NCI-H2227 treated with DMSO at 0.1 percent for 48 hours (cell line): ENCODE results near the gene ALDH7A1.

Source experiments
- DNase-seq: peaks from one replicate; lab custom pipeline; 2025; lab: John Stamatoyannopoulos, UW

Gene ALDH7A1

DNA sequence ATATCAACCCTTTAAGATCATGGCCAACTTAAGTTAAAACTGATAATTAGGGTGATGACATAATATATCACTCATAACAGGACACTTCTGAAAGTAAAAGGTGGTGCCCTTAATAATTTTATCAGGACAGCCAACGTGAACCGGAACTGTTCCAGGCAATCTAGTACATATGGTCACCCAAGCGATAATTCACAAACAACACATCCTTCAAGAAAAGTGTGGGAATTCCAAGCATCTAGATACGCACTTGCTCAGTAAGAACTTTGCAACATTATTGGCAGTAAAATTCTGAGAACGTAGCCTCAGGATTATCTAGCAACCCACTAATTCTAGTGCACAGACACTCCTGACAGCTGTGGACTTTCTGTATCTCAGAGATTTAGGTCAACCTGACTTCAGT is 85.7 kb downstream of the ALDH7A1 start:
- no peak for DNase-seq

DNA sequence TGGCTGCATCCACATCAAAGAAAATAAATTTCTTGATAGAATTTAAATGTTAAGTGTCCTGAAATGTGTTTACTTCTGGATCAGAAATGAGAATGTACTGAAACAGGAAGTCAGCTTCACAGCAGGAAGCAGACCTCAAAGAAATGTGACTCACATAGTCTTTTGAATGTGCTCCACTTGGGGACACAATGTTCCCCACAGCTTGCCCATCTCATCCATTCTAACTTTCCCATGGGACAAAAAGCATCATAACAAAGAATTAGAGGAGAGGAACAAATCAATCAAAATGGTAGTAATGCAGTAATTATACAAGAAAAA is 86.1 kb downstream of the ALDH7A1 start:
- DNase-seq, result no peak

DNA sequence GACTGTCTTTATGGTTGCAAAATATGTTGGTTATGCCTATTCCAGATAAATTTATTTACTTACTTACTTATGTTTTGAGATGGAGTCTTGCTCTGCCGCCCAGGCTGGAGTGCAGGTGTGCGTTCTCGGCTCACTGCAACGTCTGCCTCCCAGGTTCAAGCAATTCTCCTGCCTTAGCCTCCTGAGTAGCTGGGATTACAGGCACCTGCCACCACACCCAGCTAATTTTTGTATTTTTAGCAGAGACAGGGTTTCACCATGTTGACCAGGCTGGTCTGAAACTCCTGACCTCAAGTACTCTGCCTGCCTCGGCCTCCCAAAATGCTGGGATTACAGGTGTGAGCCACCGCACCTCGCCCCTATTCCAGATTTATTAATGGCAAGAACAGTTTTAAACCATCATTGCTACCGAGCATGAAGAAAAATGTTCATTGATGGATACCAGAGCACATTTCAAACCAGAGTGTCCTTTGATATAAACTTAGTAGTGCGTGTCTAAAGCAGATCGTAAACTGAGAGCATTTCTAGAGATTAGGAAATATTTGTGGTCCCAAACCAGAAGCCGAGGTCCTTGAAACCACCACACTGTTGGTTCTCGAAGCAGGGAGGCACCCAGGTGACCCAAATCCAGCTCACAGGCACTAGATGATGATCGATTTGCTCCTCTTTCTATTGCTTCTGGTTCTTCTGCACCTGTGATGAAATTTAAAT is 86.6 kb downstream of the ALDH7A1 start:
- no peak for DNase-seq

DNA sequence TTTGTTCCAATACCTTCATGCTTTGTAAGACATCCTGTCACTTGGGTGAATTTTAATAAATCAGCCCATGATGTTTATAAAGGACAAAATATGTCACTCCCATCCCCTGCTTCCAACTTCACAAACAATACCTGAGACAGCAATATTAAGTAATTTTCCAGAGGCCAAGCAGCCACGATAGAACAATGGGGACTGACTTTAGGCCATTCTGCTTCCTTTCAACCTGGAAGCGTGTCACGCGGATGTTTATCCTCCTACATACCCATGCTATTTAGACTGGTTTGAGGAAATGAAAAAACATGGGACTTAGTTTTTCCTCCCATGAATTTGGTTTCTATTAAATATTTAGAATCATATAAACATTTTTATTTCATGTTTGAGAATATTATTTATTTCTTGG is 88.9 kb downstream of the ALDH7A1 start:
- DNase-seq, result no peak

DNA sequence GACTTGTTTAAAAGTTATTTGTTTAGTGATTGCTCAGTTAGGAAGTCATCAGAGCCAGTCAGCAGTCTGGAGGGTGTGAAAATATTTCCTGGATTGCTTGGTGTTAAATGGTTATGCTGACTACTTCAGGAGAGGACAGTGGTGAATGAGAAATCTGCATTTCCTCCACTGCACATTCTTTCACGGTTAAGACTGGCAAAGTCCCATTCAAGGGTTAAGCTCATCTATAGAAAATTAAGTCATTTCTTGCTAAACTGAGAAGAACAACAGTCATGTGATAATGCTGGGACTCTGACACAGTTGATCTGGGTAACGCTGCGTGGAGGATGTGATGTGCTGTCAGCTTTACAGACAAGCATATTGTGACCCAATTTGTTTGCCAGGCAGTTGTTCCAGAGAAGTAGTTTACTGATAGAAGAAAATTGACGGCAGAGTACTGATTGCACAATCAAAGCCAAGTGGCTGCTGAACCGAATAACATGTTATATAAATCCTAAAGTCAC is 91.4 kb downstream of the ALDH7A1 start:
- no peak for DNase-seq

DNA sequence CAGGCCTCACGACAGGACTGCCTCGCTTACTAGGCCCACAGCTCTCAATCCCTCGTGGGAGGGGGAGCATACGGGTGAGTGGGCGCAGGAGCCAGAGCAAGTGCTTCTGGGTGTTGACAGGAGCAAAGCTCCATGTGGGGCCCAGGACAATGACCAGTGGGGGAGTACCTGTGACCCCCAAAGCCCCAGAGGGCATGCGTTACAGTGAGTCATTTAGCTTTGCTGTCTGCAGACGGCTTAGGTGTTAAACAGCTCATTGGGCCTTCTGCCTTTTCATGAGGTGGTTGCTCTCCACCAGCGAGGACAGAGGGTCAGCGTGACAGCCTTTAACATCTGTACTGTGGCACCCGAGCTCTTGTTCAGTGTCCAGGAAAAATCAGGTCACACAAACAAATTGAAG is 93.6 kb downstream of the ALDH7A1 start:
- DNase-seq, result no peak

DNA sequence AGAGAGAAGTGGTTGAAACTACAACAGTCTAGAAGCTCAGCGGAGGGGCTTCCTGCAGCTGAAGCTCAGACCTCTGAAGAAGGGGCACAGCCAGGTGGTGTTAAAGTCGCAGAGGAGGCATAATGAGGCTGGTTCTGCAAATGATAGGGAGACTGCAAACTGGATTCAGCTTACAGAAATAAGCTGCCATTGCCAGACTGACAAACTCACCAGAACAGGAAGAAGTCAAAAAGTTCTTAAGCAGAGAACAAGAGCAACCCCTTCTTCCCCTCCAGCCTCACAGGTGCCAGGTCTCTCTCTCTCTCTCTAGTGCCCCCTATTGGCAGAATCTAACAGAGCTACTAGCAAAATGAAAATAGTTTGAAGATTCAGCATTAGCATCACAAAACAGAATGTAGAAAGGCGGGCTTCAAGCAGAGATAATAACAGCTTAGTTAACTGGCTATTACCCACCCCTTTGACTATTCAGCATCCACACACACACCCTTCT is 95.1 kb downstream of the ALDH7A1 start:
- DNase-seq, result peak; percentile 73

DNA sequence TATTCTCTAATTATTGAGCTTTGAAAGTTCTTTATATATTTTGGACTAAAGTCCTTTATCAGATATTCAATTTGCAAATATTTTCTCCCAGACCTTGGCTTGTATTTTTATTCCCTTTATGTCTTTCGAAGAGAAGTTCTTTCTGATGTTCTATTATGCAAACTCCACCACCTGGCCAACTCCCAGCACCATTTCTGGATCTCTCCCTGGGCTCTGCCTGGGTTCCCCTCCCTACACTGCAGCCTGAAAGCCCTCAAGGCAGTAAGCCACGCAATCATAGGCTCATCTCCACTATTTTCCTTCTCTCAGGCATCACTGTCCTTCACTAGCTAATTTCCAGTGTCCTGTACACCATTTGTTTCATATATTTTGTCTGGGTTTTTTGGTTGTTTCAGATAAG is 95.7 kb downstream of the ALDH7A1 start:
- DNase-seq, result no peak

DNA sequence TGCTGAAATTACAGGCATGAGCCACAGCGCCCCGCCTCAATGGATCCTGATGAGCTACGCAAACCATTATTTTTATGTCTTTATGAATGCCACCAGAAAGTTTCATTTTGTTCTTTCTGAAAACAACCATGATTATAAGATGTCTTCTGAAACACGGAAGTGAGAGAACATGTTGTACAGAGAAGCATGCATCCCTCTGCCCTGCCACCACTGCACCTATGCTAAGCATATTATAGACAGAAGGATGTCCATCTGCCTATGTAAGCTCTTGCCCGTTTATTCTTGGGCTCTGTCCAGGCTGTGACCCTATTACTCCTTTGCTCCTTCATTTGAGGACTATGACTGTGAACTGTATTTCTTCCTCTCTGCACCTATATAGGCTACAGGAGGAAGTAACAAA is 97.5 kb downstream of the ALDH7A1 start:
- DNase-seq, result no peak

DNA sequence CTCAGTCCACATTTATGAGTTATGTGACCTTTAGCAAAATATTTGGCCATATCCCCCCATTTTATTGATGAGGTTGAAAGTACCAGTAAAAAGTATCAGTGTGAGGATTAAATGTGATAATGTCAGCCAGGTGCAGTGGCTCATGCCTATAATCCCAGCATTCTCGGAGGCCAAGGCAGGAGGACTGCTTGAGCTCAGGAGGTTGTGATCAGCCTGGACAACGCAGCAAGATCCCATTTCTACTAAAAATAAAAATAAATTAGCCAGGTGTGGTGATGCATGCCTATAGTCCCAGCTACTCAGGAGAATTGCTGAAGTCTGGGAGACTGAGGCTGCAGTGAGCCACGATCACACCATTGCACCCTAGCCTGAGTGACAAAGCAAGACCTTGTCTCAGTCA is 100.6 kb downstream of the ALDH7A1 start:
- DNase-seq, result no peak

DNA sequence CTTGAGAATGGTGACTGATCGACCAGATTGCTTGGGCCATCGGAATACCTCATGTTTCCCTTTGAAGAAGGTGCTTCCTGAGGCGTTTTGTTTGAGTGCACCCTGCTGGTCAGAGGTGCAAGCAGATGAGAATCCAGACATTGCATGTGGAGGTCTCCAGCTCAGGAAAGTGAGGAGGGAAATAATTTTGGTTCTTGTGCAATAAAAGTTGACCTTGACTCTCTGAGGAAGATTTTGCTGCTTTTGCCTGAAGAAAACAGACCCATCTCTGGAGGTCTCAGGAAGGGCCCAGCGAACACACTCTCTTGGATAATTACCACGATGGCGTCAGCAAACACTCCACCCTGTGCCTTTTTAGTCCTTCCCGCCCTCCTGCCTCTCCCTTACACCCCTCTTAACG is 102.1 kb downstream of the ALDH7A1 start:
- peak; percentile 16 for DNase-seq

DNA sequence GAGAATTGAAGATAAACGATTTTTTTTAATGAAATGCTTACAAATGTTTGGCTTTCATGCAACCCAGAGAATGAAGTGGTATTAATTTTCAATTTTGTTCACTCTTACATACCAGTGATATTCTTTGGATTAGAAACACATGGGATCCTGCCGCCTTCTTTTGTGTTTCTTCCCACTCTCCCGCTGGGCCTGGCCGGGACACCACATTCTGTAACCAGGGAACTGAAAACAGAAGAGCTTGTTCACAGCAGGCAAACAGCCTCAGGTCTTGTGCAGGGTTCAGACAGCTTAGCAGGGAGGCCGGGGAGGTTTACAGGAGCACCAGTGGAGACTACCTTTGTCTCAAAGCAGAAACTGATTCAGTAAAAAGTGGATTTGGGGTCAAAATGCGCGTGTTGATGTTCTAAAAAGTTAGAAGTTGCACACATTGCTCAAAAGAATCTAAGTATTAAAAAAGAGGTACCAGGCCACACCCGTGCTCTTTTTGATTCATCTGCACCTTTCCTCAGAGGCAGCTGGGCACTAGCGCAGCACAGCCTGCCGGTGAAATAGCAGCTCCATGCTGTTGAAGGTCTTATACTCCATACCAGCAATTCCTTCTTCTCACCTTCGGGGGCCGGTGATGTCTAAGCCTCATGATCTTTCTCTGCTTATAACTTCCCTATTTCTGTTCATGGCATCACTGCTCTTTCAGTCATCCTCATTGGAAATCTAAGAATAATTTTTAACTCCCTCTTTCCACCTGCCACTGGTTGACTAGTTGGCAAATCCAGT is 104.7 kb downstream of the ALDH7A1 start:
- no peak for DNase-seq

DNA sequence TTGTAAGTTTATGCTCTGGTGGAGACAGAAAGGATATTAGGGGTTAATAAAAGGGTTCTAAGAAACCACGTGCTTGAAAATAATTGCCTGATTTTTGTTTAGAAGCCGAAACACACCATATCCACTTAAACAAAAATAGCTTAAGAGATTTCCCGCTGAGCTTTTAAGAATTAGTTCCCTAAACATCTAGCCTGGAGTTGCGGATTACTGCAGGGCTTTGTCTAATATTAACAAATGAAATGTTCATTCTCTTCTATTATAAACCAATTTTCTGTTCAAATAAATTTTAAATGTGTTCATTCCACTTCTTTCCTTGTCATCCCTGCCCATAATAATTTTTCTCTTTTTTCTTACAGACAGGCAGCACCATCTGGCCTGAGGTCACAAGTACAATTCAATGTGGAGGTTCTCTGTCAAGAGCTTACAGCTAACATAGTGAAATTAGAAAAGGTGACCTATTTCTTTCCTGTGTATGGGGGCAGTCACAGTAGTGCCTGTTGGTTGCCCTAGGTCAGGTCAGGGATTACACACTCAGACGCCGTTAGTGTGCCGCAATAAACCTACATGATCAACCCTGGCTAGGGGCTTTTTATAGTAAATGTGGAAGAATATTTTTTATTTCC is 106.5 kb downstream of the ALDH7A1 start:
- DNase-seq, result peak; percentile 85

DNA sequence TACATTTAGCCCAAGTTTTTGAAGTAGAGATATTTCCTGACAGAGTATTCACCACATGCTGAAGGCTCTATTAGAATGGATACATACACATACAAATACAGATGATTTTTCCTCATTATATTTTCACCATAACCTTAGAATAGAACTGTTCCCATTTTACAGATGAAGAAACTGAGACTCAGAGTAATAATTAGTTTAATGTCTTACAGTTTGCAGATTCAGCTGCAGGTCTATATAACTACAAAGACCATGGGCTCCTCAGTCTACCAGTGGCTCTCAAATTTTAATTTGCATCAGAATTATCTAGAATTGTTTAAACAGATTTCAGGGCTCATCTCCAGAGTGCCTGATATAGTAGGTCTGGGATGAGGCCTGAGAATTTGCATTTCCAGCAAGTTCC is 107.4 kb downstream of the ALDH7A1 start:
- DNase-seq, result no peak

DNA sequence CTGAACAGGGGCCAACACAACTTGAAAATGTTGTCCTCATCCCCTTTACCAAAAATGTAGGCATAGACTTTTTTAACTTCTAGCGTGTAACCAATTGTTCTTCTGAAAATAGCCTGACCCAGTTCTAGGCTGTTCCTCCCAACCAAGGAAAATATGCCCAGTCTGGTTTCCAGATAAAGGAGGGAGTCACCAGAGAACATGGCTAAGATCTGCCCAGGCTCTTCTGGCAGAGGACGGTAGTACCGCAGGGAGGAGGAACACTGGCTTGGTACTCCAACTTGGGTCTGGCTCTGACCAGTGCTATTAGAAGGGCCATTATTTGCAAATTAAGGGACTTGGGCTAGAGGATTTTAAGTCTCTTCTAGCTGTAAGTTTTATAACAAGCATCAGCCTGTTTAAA is 108.7 kb downstream of the ALDH7A1 start:
- DNase-seq, result no peak

DNA sequence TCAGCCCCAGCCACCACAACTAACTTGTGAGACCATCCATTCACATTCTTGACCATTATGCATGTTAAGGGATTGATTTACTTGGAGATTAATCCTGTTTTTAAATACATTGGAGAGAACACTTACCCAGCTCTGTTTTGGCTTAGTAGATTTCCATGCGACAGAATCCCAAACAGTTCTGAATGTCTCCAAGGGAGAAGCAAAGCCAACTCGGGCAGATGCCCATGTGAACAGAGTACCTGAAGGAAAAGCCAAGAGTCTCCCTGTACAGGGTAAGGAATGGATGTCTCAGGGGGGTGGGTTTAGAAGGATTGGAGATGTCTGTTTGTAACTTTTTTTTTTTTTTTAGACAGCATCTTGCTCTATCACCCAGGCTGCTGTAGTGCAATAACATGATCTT is 110.8 kb downstream of the ALDH7A1 start:
- no peak for DNase-seq

DNA sequence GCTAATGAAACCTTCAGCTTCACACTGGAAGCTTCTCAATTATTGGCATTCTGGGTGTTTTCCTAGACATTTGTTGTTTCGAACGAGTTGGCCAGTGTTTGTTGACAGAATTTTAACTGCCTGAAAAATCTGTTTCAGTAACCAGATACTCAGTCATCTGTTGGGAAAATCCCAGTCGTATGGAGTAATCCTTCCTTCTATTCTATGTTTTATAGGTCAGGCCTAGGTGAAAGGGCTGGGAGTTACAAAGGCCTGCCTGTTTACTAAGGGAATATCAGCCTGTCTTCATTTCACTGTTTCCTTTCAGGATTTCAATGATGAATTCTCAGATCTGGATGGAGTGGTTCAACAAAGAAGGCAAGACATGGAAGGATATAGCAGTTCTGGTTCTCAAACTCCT is 111.9 kb downstream of the ALDH7A1 start:
- DNase-seq, result no peak

DNA sequence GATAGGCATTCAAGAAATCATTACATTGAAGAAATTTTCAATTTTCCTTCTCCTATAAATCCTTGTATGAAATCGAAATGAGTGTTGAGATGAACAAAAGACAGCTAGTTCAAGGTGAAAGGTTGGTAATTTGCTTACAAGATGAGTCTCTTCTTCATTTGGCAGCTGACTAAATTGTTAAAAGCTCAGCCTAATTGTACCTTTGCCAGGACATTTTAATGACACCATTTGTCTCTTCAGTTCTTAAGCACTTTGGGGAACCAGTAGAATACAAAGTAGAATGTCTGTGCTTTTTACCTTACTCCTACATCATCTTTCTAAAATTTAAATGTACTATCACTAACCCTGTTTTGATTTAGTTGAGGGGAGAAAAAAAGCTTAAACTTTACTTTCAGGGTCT is 112.4 kb downstream of the ALDH7A1 start:
- DNase-seq, result no peak

DNA sequence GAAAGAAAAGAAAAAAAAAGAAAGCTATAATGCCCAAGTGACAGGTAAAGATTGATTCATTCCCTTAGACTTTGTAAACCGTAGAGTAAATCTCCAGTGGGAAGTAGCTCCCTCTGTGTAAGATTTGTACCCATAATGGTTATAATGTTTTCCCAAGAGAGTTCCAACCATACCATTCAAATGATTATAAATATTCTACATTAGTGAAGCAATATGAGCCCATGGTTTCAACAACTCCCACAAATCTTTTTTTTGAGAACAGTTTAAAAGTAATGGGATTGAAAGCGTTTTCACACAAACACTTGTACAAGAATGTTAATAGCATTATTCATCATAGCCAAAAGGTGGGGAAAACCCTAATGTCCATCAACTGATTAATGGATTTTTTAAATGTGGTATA is 113.8 kb downstream of the ALDH7A1 start:
- no peak for DNase-seq
